IPS-18a (cell line): ENCODE results near the gene NAV2.
A peak's percentile ranks its signal among the peaks of the same experiment; 100 is the strongest.

Source experiments
- H3K27ac ChIP-seq: one replicate; pipeline ENCODE4 v1.5.1; 2013; ENCODE audit warnings: low read length
- H3K27me3 ChIP-seq: one replicate; pipeline ENCODE4 v1.6.1; 2013; ENCODE audit warnings: mild to moderate bottlenecking, low read length; ENCODE audit not compliant: control insufficient read depth, insufficient read depth
- H3K36me3 ChIP-seq: one replicate; pipeline ENCODE4 v1.6.1; 2013; ENCODE audit warnings: low read depth, low read length; ENCODE audit not compliant: control insufficient read depth
- H3K4me1 ChIP-seq: one replicate; pipeline ENCODE4 v1.6.1; 2013; ENCODE audit warnings: low read depth, low read length; ENCODE audit not compliant: control insufficient read depth
- H3K4me3 ChIP-seq: one replicate; pipeline ENCODE4 v1.5.1; 2013; ENCODE audit warnings: low read length
- H3K9ac ChIP-seq: one replicate; pipeline ENCODE4 v1.6.1; 2013; ENCODE audit warnings: mild to moderate bottlenecking, low read length, moderate library complexity
- H3K9me3 ChIP-seq: one replicate; pipeline ENCODE4 v1.6.1; 2013; ENCODE audit warnings: low read depth, low read length; ENCODE audit not compliant: control insufficient read depth

The NAV2 gene

GRCh38 chr11:19789835-19790710 lies 77.4 kb downstream of the NAV2 start:
- no peaks in the 10 kb centered on the region for H3K36me3 ChIP-seq
- no peaks in the 10 kb centered on the region for H3K9me3 ChIP-seq
- no peak overlapping the region for H3K9ac ChIP-seq
- peaks cover 49% of the 10 kb centered on the region for H3K4me1 ChIP-seq
- no peaks in the 10 kb centered on the region for H3K27me3 ChIP-seq
- no peak overlapping the region for H3K4me3 ChIP-seq
- no peak overlapping the region for H3K27ac ChIP-seq

GRCh38 chr11:19790831-19791552 lies 78.4 kb downstream of the NAV2 start:
- no peaks in the 10 kb centered on the region for H3K27me3 ChIP-seq
- H3K27ac ChIP-seq: no peak overlapping the region
- peaks cover 52% of the 10 kb centered on the region for H3K4me1 ChIP-seq

DNA sequence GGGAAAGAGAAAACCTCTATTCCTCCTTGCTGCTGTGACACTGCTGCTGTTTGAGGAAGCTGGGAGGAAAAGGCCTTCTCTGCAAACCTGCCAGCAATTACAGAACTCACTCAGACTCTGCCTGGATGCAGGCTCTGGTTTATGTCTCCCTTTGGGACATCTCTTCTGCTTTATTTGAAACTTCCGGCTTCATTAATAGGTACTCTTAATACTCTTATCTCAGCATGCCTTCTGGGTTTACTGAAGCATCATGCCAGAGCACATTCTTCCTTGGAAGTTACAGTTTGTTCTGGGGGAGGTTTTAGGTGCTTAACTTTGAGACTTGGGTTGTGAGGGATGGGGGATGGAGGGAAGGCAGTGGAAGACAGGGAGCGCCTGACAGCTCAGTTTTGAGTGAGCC lies 79.9 kb downstream of the NAV2 start:
- Histone ChIP-seq H3K27me3 (no peaks in the 10 kb centered on the region), H3K4me3 (no peak overlapping the region), H3K27ac (no peak overlapping the region), H3K36me3 (no peaks in the 10 kb centered on the region), H3K9me3 (no peaks in the 10 kb centered on the region), H3K4me1 (peaks cover 62% of the 10 kb centered on the region), H3K9ac (no peak overlapping the region)

More at GRCh38 chr11:19790831-19791552, 78.4 kb downstream of the NAV2 start:
- no peak overlapping the region for H3K9ac ChIP-seq
- peak overlapping the region; percentile 23 for H3K4me3 ChIP-seq
- no peaks in the 10 kb centered on the region for H3K36me3 ChIP-seq
- no peaks in the 10 kb centered on the region for H3K9me3 ChIP-seq

GRCh38 chr11:19793326-19793725 lies 80.7 kb downstream of the NAV2 start:
- no peaks in the 10 kb centered on the region for H3K27me3 ChIP-seq

DNA sequence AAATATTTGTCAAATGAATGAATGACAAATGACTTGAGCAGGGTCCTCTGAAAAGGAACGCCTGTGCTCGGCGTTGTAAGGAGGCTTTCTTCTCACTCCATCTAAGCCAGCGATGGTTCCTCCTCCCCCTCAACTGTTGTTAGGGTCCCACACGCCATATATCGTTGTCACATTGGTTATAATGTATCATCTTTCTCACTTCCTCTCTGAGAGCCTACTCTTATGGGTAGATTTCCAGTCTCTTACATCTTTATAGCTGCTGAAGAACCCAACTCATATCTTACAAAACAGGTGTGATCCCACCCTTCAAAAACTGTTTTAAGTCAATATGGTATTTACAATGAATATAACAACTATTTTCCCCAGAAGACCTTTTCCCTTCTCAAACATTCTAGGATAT lies 81.5 kb downstream of the NAV2 start:
- H3K4me3 ChIP-seq: no peak overlapping the region
- H3K9me3 ChIP-seq: no peaks in the 10 kb centered on the region
- no peaks in the 10 kb centered on the region for H3K27me3 ChIP-seq
- H3K4me1 ChIP-seq: peaks cover 67% of the 10 kb centered on the region
- no peak overlapping the region for H3K9ac ChIP-seq
- no peak overlapping the region for H3K27ac ChIP-seq
- peaks cover 6% of the 10 kb centered on the region for H3K36me3 ChIP-seq

More at GRCh38 chr11:19793326-19793725, 80.7 kb downstream of the NAV2 start:
- Histone ChIP-seq H3K4me3 (no peak overlapping the region), H3K36me3 (peaks cover 3% of the 10 kb centered on the region), H3K9ac (no peak overlapping the region), H3K4me1 (peaks cover 65% of the 10 kb centered on the region), H3K27ac (no peak overlapping the region), H3K9me3 (no peaks in the 10 kb centered on the region)

GRCh38 chr11:19795082-19795481 lies 82.4 kb downstream of the NAV2 start:
- Histone ChIP-seq H3K27ac (no peak overlapping the region), H3K27me3 (no peaks in the 10 kb centered on the region), H3K9me3 (no peaks in the 10 kb centered on the region), H3K9ac (no peak overlapping the region), H3K4me1 (peaks cover 65% of the 10 kb centered on the region), H3K36me3 (peaks cover 7% of the 10 kb centered on the region), H3K4me3 (no peak overlapping the region)

- Histone ChIP-seq H3K9me3 (no peaks in the 10 kb centered on the region), H3K4me1 (peaks cover 54% of the 10 kb centered on the region), H3K36me3 (peaks cover 7% of the 10 kb centered on the region), H3K9ac (no peak overlapping the region), H3K4me3 (no peak overlapping the region), H3K27me3 (no peaks in the 10 kb centered on the region), H3K27ac (no peak overlapping the region)
Observed at GRCh38 chr11:19800162-19800561, 87.5 kb downstream of the NAV2 start.

DNA sequence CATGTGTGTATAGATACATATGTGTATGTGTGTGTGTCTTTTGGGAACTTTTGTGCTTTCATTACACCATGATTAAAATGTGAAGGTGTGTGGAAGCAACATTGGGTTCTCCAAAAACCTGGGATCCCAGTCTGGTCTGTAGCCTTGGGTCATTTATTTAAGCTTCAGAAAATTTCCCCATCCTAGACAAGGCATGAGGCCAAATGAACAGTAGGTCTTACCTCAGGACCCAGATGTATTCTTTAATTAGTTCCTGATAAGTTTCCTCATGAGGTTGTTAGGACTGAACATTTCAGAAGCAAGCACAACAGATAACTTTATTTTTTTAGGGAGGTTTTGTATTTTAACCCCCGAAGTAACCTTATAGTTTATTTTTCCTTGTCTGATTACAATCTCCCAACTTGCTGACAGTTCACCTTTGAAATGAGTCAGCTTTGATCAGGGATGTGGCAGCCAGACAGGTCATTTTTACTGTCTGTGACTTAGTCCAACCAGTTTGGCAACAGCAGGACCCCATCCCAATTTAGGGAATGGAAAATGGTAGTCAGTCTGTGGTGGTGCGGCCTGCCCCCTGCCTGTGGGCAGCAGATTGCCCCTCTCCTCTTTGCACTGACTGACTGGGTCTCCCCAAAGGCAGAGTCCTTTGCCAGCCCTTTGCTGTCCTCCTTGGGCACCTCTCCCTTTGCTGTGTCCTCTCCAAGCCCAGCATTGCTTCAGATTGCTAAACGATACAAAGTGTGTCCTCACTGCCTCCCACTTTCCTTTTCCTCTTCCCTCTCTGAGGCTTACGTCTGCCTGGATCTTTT lies 88.3 kb downstream of the NAV2 start:
- no peak overlapping the region for H3K9ac ChIP-seq
- no peak overlapping the region for H3K27ac ChIP-seq
- H3K4me1 ChIP-seq: peaks cover 55% of the 10 kb centered on the region
- no peaks in the 10 kb centered on the region for H3K27me3 ChIP-seq
- no peak overlapping the region for H3K4me3 ChIP-seq
- H3K9me3 ChIP-seq: no peaks in the 10 kb centered on the region
- H3K36me3 ChIP-seq: peaks cover 7% of the 10 kb centered on the region

DNA sequence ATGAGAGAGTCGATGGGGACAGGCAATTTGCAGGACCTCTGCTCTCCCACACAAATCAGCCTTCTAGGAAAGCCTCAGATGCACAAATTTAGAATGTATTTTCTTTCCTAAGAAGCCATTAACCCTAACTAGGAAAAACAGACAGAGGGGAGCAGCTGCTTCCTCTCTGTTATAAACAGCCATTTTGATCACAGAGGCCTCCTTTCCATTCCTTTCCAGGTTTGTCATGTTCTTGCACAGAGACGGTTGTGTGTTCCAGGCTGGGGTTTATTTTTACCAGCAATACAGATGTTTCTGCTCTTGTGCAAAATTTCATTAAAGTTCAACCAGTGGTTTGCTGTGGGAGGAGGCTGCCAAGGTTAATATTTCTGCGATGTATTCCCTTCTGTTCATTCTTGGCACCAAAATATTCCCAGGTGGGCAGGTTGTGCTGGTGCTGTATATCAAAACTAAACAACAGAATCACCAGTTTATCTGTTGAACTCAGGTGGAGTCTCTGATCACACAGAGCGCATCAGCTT lies 90.2 kb downstream of the NAV2 start:
- peak overlapping the region; percentile 22 for H3K27ac ChIP-seq
- H3K4me3 ChIP-seq: no peak overlapping the region
- H3K4me1 ChIP-seq: peaks cover 54% of the 10 kb centered on the region
- H3K36me3 ChIP-seq: peaks cover 6% of the 10 kb centered on the region
- H3K27me3 ChIP-seq: no peaks in the 10 kb centered on the region
- no peaks in the 10 kb centered on the region for H3K9me3 ChIP-seq
- H3K9ac ChIP-seq: no peak overlapping the region

DNA sequence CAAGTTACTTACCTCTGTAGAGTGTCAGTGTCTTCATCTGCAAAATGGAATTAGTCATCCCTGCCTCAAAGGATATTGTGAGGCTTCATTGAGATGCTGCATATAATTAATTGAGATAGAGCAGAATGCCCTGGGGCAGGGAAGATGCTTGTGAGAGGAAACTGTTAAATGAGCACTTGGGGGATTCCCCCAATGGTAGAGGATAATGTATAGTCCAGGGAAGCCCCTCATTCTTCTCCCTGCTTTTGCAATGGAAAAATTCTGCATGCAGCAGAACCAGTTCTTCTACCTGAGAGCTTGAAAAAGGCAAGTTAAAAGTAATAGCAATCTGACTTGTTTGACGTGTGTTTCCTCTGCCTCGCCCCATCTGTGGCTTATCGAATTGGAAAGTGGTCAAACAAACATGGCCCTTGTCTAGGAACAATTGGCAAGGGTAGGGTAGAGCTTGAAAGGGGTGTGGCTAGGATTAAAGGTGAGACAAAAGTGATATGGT lies 90.9 kb downstream of the NAV2 start:
- Histone ChIP-seq H3K4me3 (no peak overlapping the region), H3K27ac (no peak overlapping the region), H3K4me1 (peaks cover 61% of the 10 kb centered on the region), H3K36me3 (peaks cover 3% of the 10 kb centered on the region), H3K27me3 (no peaks in the 10 kb centered on the region), H3K9ac (no peak overlapping the region), H3K9me3 (no peaks in the 10 kb centered on the region)

GRCh38 chr11:19805376-19805775 lies 92.7 kb downstream of the NAV2 start:
- no peaks in the 10 kb centered on the region for H3K36me3 ChIP-seq
- no peak overlapping the region for H3K4me3 ChIP-seq
- H3K9me3 ChIP-seq: no peaks in the 10 kb centered on the region
- peaks cover 63% of the 10 kb centered on the region for H3K4me1 ChIP-seq
- H3K27me3 ChIP-seq: no peaks in the 10 kb centered on the region
- H3K9ac ChIP-seq: no peak overlapping the region
- H3K27ac ChIP-seq: no peak overlapping the region
